GM12878 (cell line): ENCODE measurements around the gene PTAFR. TPM values are rescaled to one million over a fixed set of nuclear protein-coding genes. Genes with fewer than 3 reads are reported as not detected.

ENCODE experiments used
- BACH1 ChIP-seq: fragments of 450-650 bp; IDR thresholded peaks from 2 replicates; pipeline ENCODE4 v1.6.1; 2017; ENCODE audit warnings: mild to moderate bottlenecking, borderline replicate concordance
- BHLHE40 ChIP-seq, 2 experiments: fragments of 450-650 bp in 1 of 2; IDR thresholded peaks; 2 replicates each; pipeline ENCODE4 v1.6.1; 2011 to 2017; ENCODE audit warnings: low read depth in 2 of 2, borderline replicate concordance in 1 of 2, improper control_type of control experiment in 1 of 2, low read length in 1 of 2, mild to moderate bottlenecking in 1 of 2
- EP300 ChIP-seq, 2 experiments: fragments of 150-350 bp in 1 of 2; IDR thresholded peaks; 2 replicates each; pipeline ENCODE4 v1.6.1; 2011 to 2012; ENCODE audit warnings: low read depth in 2 of 2, low read length in 2 of 2, borderline replicate concordance in 1 of 2, improper control_type of control experiment in 1 of 2, inconsistent platforms in 1 of 2; ENCODE audit not compliant: control insufficient read depth in 1 of 2
- HDGF ChIP-seq: fragments of 450-650 bp; IDR thresholded peaks from 2 replicates; pipeline ENCODE4 v1.6.1; 2016; ENCODE audit warnings: antibody characterized with exemption
- PML ChIP-seq: IDR thresholded peaks from 2 replicates; pipeline ENCODE4 v1.6.1; 2012; ENCODE audit warnings: low read length, inconsistent platforms
- SKIL ChIP-seq: fragments of 450-650 bp; IDR thresholded peaks from 2 replicates; pipeline ENCODE4 v1.6.1; 2017; ENCODE audit warnings: mild to moderate bottlenecking, low read depth, inconsistent platforms; ENCODE audit not compliant: poor library complexity, severe bottlenecking
- STAT1 ChIP-seq: fragments of 450-650 bp; conservative IDR thresholded peaks from 2 replicates; pipeline ENCODE4 v1.6.1; 2014; ENCODE audit warnings: antibody characterized with exemption, mild to moderate bottlenecking
- ZBTB40 ChIP-seq: fragments of 450-650 bp; IDR thresholded peaks from 2 replicates; pipeline ENCODE4 v1.6.1; 2016; ENCODE audit warnings: mild to moderate bottlenecking, moderate library complexity, borderline replicate concordance
- ZNF622 ChIP-seq: fragments of 450-650 bp; IDR thresholded peaks from 2 replicates; pipeline ENCODE4 v1.6.1; 2017; ENCODE audit warnings: mild to moderate bottlenecking, inconsistent platforms
- polyA plus RNA-seq, 11 experiments: library from polyadenylated mRNA; depleted of rRNA in 4 of 11; unstranded in 6 of 11; stranded (reverse) in 5 of 11; fragments of >200 nt; fragmentation: Nextera tagmentation in 4 of 11; fragmentation: Illumina TruSeq in 1 of 11; extraction: Ambion mirVana in 4 of 11; extraction: Trizol in 1 of 11; gene quantifications; 1 replicate in 1 of 11; 2 replicates in 10 of 11; pipeline versions ENCODE4 v1.2.1 to v1.2.3, GENCODE V29; 2011 to 2016; ENCODE audit warnings: inconsistent platforms in 2 of 11, missing spikeins in 2 of 11, low read depth in 1 of 11
- total RNA-seq, 4 experiments: library from RNA; depleted of rRNA in 3 of 4; stranded (reverse); fragments of >200 nt in 3 of 4; fragmentation: Illumina TruSeq in 1 of 4; extraction: Trizol in 1 of 4; gene quantifications; 2 replicates each; pipeline versions ENCODE4 v1.2.1 to v1.2.3, GENCODE V29; 2013 to 2021

The PTAFR gene
- total and polyA plus RNA-seq, 10 of the 15 experiments (the other 5 are each of a cell fraction or from before 2014, with no cell fraction given): 17.5 to 251 (median 27.7) TPM

- TF ChIP-seq SKIL (peak; percentile 46), EP300 (IDR thresholded peaks at IDR 0.05; ENCODE audit: borderline replicate concordance in 1 of 2, control insufficient read depth in 1 of 2, low read depth in 2 of 2, low read length in 2 of 2) (peak in 1 of 2 experiments; percentile 57; a peak in 1 of 4 replicates), ZNF622 (no peak), BHLHE40 (IDR thresholded peaks at IDR 0.05; ENCODE audit: borderline replicate concordance in 1 of 2, low read depth in 2 of 2, low read length in 1 of 2) (0 out of 4 replicates have a peak, but pooled peaks of 1 of the 2 experiments have one; percentile 2), PML (no peak), ZBTB40 (no peak), BACH1 (peak; percentile 60), HDGF (no peak), STAT1 (no peak)
Observed at GRCh38 chr1:28127617-28128257, 48.8 kb downstream of the PTAFR start (continued).
